A549 (cell line): ENCODE data around the gene LUZP2.

Source experiments
- CEBPB ChIP-seq, 2 experiments: fragments of >200 bp in 1 of 2; sonication (Bioruptor Twin) in 1 of 2; formaldehyde crosslinking in 1 of 2; IDR thresholded peaks; 2 replicates each; pipeline ENCODE4 v1.6.1; 2012 to 2016
- CHD4 ChIP-seq: fragments of 200-600 bp; sonication (generic); IDR thresholded peaks from 2 replicates; pipeline ENCODE4 v1.6.1; 2016; ENCODE audit warnings: antibody characterized with exemption, mild to moderate bottlenecking, borderline replicate concordance
- CTCF ChIP-seq: fragments of >200 bp; sonication (Bioruptor Twin); formaldehyde crosslinking; IDR thresholded peaks from 3 replicates; pipeline ENCODE4 v1.5.1; 2016
- EP300 ChIP-seq, 2 experiments: fragments of >200 bp; sonication (Bioruptor Twin); formaldehyde crosslinking; IDR thresholded peaks; 2 replicates in 1 of 2; 3 replicates in 1 of 2; pipeline ENCODE4 v1.6.1; 2016 to 2017
- GATA3 ChIP-seq: IDR thresholded peaks from 2 replicates; pipeline ENCODE4 v1.6.1; 2012; ENCODE audit warnings: borderline replicate concordance
- MAFK ChIP-seq: fragments of 450-650 bp; IDR thresholded peaks from 2 replicates; pipeline ENCODE4 v1.6.1; 2014; ENCODE audit not compliant: partially characterized antibody
- MAZ ChIP-seq: fragments of 150-350 bp; IDR thresholded peaks from 2 replicates; pipeline ENCODE4 v1.6.1; 2014; ENCODE audit warnings: antibody characterized with exemption, low read depth, low read length, borderline replicate concordance
- PBX3 ChIP-seq: IDR thresholded peaks from 2 replicates; pipeline ENCODE4 v1.6.1; 2012
- POLR2A ChIP-seq: IDR thresholded peaks from 2 replicates; pipeline ENCODE4 v1.6.1; 2012; ENCODE audit warnings: mild to moderate bottlenecking, low read length
- REST ChIP-seq: fragments of 200-600 bp; sonication (generic); IDR thresholded peaks from 2 replicates; pipeline ENCODE4 v1.6.1; 2016; ENCODE audit warnings: antibody characterized with exemption, mild to moderate bottlenecking, moderate library complexity
- RFX5 ChIP-seq: fragments of 450-650 bp; IDR thresholded peaks from 2 replicates; pipeline ENCODE4 v1.7.1; 2014; ENCODE audit warnings: antibody characterized with exemption, mild to moderate bottlenecking, moderate library complexity
- SREBF2 ChIP-seq: fragments of 450-650 bp; IDR thresholded peaks from 2 replicates; pipeline ENCODE4 v1.6.1; 2014; ENCODE audit warnings: mild to moderate bottlenecking, moderate library complexity

GRCh38 chr11:24619900-24620299 is 123.0 kb downstream of the LUZP2 start:
- TF ChIP-seq REST = no peak
- no peak for TF ChIP-seq CTCF
- no peak for TF ChIP-seq SREBF2
- no peak for TF ChIP-seq POLR2A
- TF ChIP-seq GATA3 = no peak
- no peak for TF ChIP-seq PBX3
- TF ChIP-seq EP300 (IDR thresholded peaks at IDR 0.05) = no peak
- no peak for TF ChIP-seq CHD4
- no peak for TF ChIP-seq MAFK
- TF ChIP-seq CEBPB (IDR thresholded peaks at IDR 0.05) = no peak
- TF ChIP-seq MAZ = no peak
- no peak for TF ChIP-seq RFX5
